Erythroblast (primary cell): Measurements from ENCODE around the gene PROM2.

Source experiments
- DNase-seq, 2 experiments: peaks; one replicate each; lab custom pipeline; 2025; lab: John Stamatoyannopoulos, UW
- GATA1 ChIP-seq: IDR thresholded peaks from 2 replicates; pipeline ENCODE4 v1.6.1; 2011; ENCODE audit warnings: low read depth, mild to moderate bottlenecking, control low read depth, low read length, moderate library complexity
- POLR2A ChIP-seq: IDR thresholded peaks from 2 replicates; pipeline ENCODE4 v1.6.1; 2011; ENCODE audit warnings: mild to moderate bottlenecking, low read length

Gene PROM2

GRCh38 chr2:95320986-95321767 lies 46.9 kb downstream of the PROM2 start:
- DNase-seq = no peak
- no peak for TF ChIP-seq GATA1
- TF ChIP-seq POLR2A = no peak

- peak in 1 of 2 experiments; percentile 7 for DNase-seq
- TF ChIP-seq GATA1 (no peak), POLR2A (no peak)
Observed at GRCh38 chr2:95323347-95324155, 49.3 kb downstream of the PROM2 start.

GRCh38 chr2:95325026-95325425 lies 50.8 kb downstream of the PROM2 start:
- TF ChIP-seq GATA1 (no peak), POLR2A (no peak)
- DNase-seq = no peak

GRCh38 chr2:95325590-95326432 lies 51.6 kb downstream of the PROM2 start:
- DNase-seq = no peak
- TF ChIP-seq POLR2A (no peak), GATA1 (no peak)

GRCh38 chr2:95326433-95327140 lies 52.3 kb downstream of the PROM2 start:
- TF ChIP-seq GATA1 (no peak), POLR2A (no peak)
- DNase-seq = no peak

- no peak for TF ChIP-seq POLR2A
Observed at GRCh38 chr2:95327861-95328260, 53.6 kb downstream of the PROM2 start.

GRCh38 chr2:95328358-95329125 lies 54.3 kb downstream of the PROM2 start:
- DNase-seq = no peak
- TF ChIP-seq GATA1 (no peak), POLR2A (no peak)

More at GRCh38 chr2:95327861-95328260, 53.6 kb downstream of the PROM2 start:
- DNase-seq = no peak

- TF ChIP-seq GATA1 (no peak), POLR2A (no peak)
Observed at GRCh38 chr2:95329401-95329800, 55.2 kb downstream of the PROM2 start.

GRCh38 chr2:95329891-95330793 lies 55.9 kb downstream of the PROM2 start:
- TF ChIP-seq GATA1 = no peak
- TF ChIP-seq POLR2A = no peak
- DNase-seq = no peak

More at GRCh38 chr2:95329401-95329800, 55.2 kb downstream of the PROM2 start:
- no peak for DNase-seq

- TF ChIP-seq POLR2A (no peak), GATA1 (no peak)
Observed at GRCh38 chr2:95330794-95331338, 56.6 kb downstream of the PROM2 start.

GRCh38 chr2:95331606-95332005 lies 57.4 kb downstream of the PROM2 start:
- no peak for TF ChIP-seq POLR2A
- no peak for TF ChIP-seq GATA1
- DNase-seq = no peak

More at GRCh38 chr2:95330794-95331338, 56.6 kb downstream of the PROM2 start:
- DNase-seq = no peak
